GM23248 (cell line): ENCODE data around the gene NAALADL2. TPM values are rescaled to one million over a fixed set of nuclear protein-coding genes. Genes with fewer than 3 reads are reported as not detected.

ENCODE experiments used
- DNase-seq: peaks from one replicate; pipeline ENCODE4 v3.0.0-alpha.2; 2015
- H2AFZ ChIP-seq: fragments of 200-600 bp; sonication (generic); 2 replicates; pipeline ENCODE4 v1.6.1; 2016; ENCODE audit warnings: antibody characterized with exemption
- H3F3A ChIP-seq: fragments of 200-600 bp; sonication (generic); 2 replicates; pipeline ENCODE4 v1.6.1; 2016; ENCODE audit warnings: mild to moderate bottlenecking, antibody characterized with exemption, mixed run types; ENCODE audit not compliant: insufficient read depth
- H3K27ac ChIP-seq: fragments of 200-600 bp; sonication (generic); 2 replicates; pipeline ENCODE4 v1.5.1; 2016; ENCODE audit warnings: mild to moderate bottlenecking
- H3K27me3 ChIP-seq: fragments of 200-600 bp; sonication (generic); replicated peaks from 2 replicates; pipeline ENCODE4 v1.6.1; 2016; ENCODE audit warnings: mild to moderate bottlenecking; ENCODE audit not compliant: insufficient read depth
- H3K36me3 ChIP-seq: fragments of 200-600 bp; sonication (generic); 2 replicates; pipeline ENCODE4 v1.6.1; 2016; ENCODE audit warnings: low read depth, mild to moderate bottlenecking
- H3K4me1 ChIP-seq: fragments of 200-600 bp; sonication (generic); 2 replicates; pipeline ENCODE4 v1.6.1; 2016; ENCODE audit warnings: mild to moderate bottlenecking; ENCODE audit not compliant: insufficient read depth
- H3K4me2 ChIP-seq: fragments of 200-600 bp; sonication (generic); one replicate; pipeline ENCODE4 v1.6.1; 2016; ENCODE audit warnings: mild to moderate bottlenecking; ENCODE audit not compliant: unreplicated experiment
- H3K4me3 ChIP-seq: fragments of 200-600 bp; sonication (generic); 2 replicates; pipeline ENCODE4 v1.5.1; 2016; ENCODE audit warnings: mild to moderate bottlenecking
- H3K79me2 ChIP-seq: fragments of 200-600 bp; sonication (generic); 2 replicates; pipeline ENCODE4 v1.6.1; 2016; ENCODE audit warnings: mild to moderate bottlenecking; ENCODE audit not compliant: insufficient read depth
- H3K9ac ChIP-seq: fragments of 200-600 bp; sonication (generic); 2 replicates; pipeline ENCODE4 v1.6.1; 2016; ENCODE audit warnings: mild to moderate bottlenecking
- H3K9me2 ChIP-seq: fragments of 200-600 bp; sonication (generic); 2 replicates; pipeline ENCODE4 v1.6.1; 2016; ENCODE audit warnings: mixed run types, mild to moderate bottlenecking, moderate library complexity; ENCODE audit not compliant: insufficient read depth
- H3K9me3 ChIP-seq: fragments of 200-600 bp; sonication (generic); one replicate; pipeline ENCODE4 v1.6.1; 2017; ENCODE audit warnings: low read depth
- H4K20me1 ChIP-seq: fragments of 200-600 bp; sonication (generic); 2 replicates; pipeline ENCODE4 v1.6.0; 2016; ENCODE audit not compliant: insufficient read depth
- EZH2 ChIP-seq: fragments of 200-600 bp; sonication (generic); IDR thresholded peaks from 2 replicates; pipeline ENCODE4 v1.6.1; 2018; ENCODE audit warnings: antibody characterized with exemption, mild to moderate bottlenecking; ENCODE audit not compliant: insufficient read depth, poor library complexity, severe bottlenecking
- EZH2phosphoT487 ChIP-seq: fragments of 200-600 bp; sonication (generic); IDR thresholded peaks from 2 replicates; pipeline ENCODE4 v1.6.1; 2018; ENCODE audit warnings: antibody characterized with exemption, moderate library complexity, mild to moderate bottlenecking, low read depth; ENCODE audit not compliant: insufficient read depth
- whole genome bisulfite sequencing, 2 experiments: methylation state at CpG; one replicate each; pipeline ENCODE4 v1.1.6; 2015 to 2017; ENCODE audit warnings: low lambda C conversion rate in 2 of 2, low coverage in 1 of 2; ENCODE audit errors: missing lambda C conversion rate in 2 of 2; 5-methylcytosine and 5-hydroxymethylcytosine counted together
- in situ Hi-C: fragments of 300-500 bp; cut with MboI; formaldehyde crosslinking; loops from 2 replicates; pipeline ENCODE4 v1.15.0; 2020
- polyA plus RNA-seq: library from polyadenylated mRNA; unstranded; fragments of >200 nt; fragmentation: Nextera tagmentation; extraction: Ambion mirVana; gene quantifications from 2 replicates; pipeline ENCODE4 v1.2.1, GENCODE V29; 2016
- total RNA-seq: library from RNA; depleted of rRNA; stranded (reverse); fragments of >200 nt; shearing (Covaris generic); gene quantifications from 2 replicates; pipeline ENCODE4 v1.2.3, GENCODE V29; 2014

NAALADL2 gene
- total and polyA plus RNA-seq, 2 experiments from 2014 or later: 20.5 to 81.0 TPM

GRCh38 chr3:175646865-175647264, 787.7 kb downstream of the NAALADL2 start:
- WGBS, 2 experiments: 64 to 68% methylated on average over 3 of the region's 3 CpGs
- peak; percentile 4 for DNase-seq

GRCh38 chr3:175648899-175649298, 789.8 kb downstream of the NAALADL2 start:
- no peaks in the 10 kb centered on the region for H3K9me2 ChIP-seq
- no peaks in the 10 kb centered on the region for H3K27me3 ChIP-seq
- no peaks in the 10 kb centered on the region for H3K4me1 ChIP-seq
- no peaks in the 10 kb centered on the region for H3K36me3 ChIP-seq
- no peak overlapping the region for H3K27ac ChIP-seq
- H3K79me2 ChIP-seq: no peaks in the 10 kb centered on the region
- no peak for TF ChIP-seq EZH2
- TF ChIP-seq EZH2phosphoT487: no peak
- no peaks in the 10 kb centered on the region for H3F3A ChIP-seq
- no peak overlapping the region for H3K9ac ChIP-seq
- in situ Hi-C loops: no loop called here
- H3K4me2 ChIP-seq: no peak overlapping the region
- no peaks in the 10 kb centered on the region for H4K20me1 ChIP-seq
- H2AFZ ChIP-seq: no peak overlapping the region
- no peak for DNase-seq
- H3K4me3 ChIP-seq: no peak overlapping the region
- no peaks in the 10 kb centered on the region for H3K9me3 ChIP-seq

More at GRCh38 chr3:175646865-175647264, 787.7 kb downstream of the NAALADL2 start:
- Histone ChIP-seq H3K9ac (no peak overlapping the region), H3F3A (no peaks in the 10 kb centered on the region), H3K79me2 (no peaks in the 10 kb centered on the region), H3K9me3 (no peaks in the 10 kb centered on the region), H3K4me3 (no peak overlapping the region), H3K27me3 (no peaks in the 10 kb centered on the region), H2AFZ (no peak overlapping the region), H3K4me1 (no peaks in the 10 kb centered on the region), H3K4me2 (no peak overlapping the region), H3K9me2 (no peaks in the 10 kb centered on the region), H3K36me3 (no peaks in the 10 kb centered on the region), H4K20me1 (no peaks in the 10 kb centered on the region), H3K27ac (no peak overlapping the region)
- in situ Hi-C loops: no loop called here
- TF ChIP-seq EZH2phosphoT487: no peak
- TF ChIP-seq EZH2: no peak

- Histone ChIP-seq H3K4me3 (no peak overlapping the region), H3K9me2 (no peaks in the 10 kb centered on the region), H3K79me2 (no peaks in the 10 kb centered on the region), H3K4me2 (no peak overlapping the region), H3K27ac (no peak overlapping the region), H4K20me1 (no peaks in the 10 kb centered on the region), H3K9me3 (no peaks in the 10 kb centered on the region), H3K36me3 (no peaks in the 10 kb centered on the region), H3K27me3 (no peaks in the 10 kb centered on the region), H2AFZ (no peak overlapping the region), H3K4me1 (0 out of 2 replicates have a peak, but pooled peaks cover 4% of the 10 kb centered on the region), H3K9ac (no peak overlapping the region), H3F3A (no peaks in the 10 kb centered on the region)
- no peak for TF ChIP-seq EZH2
- TF ChIP-seq EZH2phosphoT487: no peak
- WGBS, 2 experiments: 94 to 96% methylated on average over 5 of the region's 5 CpGs
- no peak for DNase-seq
- in situ Hi-C loops: no loop called here
Measured at GRCh38 chr3:175651716-175652115, 792.6 kb downstream of the NAALADL2 start.

GRCh38 chr3:175655351-175655750, 796.2 kb downstream of the NAALADL2 start:
- Histone ChIP-seq H3K27me3 (no peaks in the 10 kb centered on the region), H2AFZ (no peak overlapping the region), H3K27ac (no peak overlapping the region), H3K9me2 (no peaks in the 10 kb centered on the region), H4K20me1 (no peaks in the 10 kb centered on the region), H3K9me3 (no peaks in the 10 kb centered on the region), H3K79me2 (no peaks in the 10 kb centered on the region), H3K4me3 (no peak overlapping the region), H3F3A (no peaks in the 10 kb centered on the region), H3K9ac (no peak overlapping the region), H3K4me2 (no peak overlapping the region), H3K4me1 (0 out of 2 replicates have a peak, but pooled peaks cover 4% of the 10 kb centered on the region), H3K36me3 (no peaks in the 10 kb centered on the region)
- DNase-seq: peak; percentile 14
- in situ Hi-C loops: no loop called here
- TF ChIP-seq EZH2phosphoT487 (no peak), EZH2 (no peak)
- 36 to 39% methylated on average over 3 of the region's 3 CpGs for WGBS, 2 experiments

GRCh38 chr3:175656461-175656860, 797.3 kb downstream of the NAALADL2 start:
- TF ChIP-seq EZH2phosphoT487 (no peak), EZH2 (no peak)
- Histone ChIP-seq H3K4me1 (0 out of 2 replicates have a peak, but pooled peaks cover 4% of the 10 kb centered on the region), H3K9me3 (no peaks in the 10 kb centered on the region), H3K36me3 (no peaks in the 10 kb centered on the region), H4K20me1 (no peaks in the 10 kb centered on the region), H3K27me3 (no peaks in the 10 kb centered on the region), H3F3A (no peaks in the 10 kb centered on the region), H3K9ac (no peak overlapping the region), H3K9me2 (no peaks in the 10 kb centered on the region), H3K27ac (no peak overlapping the region), H3K4me2 (no peak overlapping the region), H2AFZ (no peak overlapping the region), H3K79me2 (no peaks in the 10 kb centered on the region), H3K4me3 (no peak overlapping the region)
- no peak for DNase-seq
- in situ Hi-C loops: no loop called here
- 90 to 94% methylated on average over 1 of the region's 1 CpG for WGBS, 2 experiments
